Left ventricle myocardium inferior (tissue), 1 donor: ENCODE data around the gene AMOTL1. TPM values are rescaled to one million over a fixed set of nuclear protein-coding genes. Genes with fewer than 3 reads are reported as not detected.

ENCODE experiments used
- DNase-seq: peaks from one replicate; pipeline ENCODE4 v3.0.0-alpha.2; 2020
- H3K27ac ChIP-seq: fragments of 200-600 bp; replicated peaks from 2 replicates; pipeline ENCODE4 v1.8.0; 2021
- H3K27me3 ChIP-seq: fragments of 200-600 bp; 2 replicates; pipeline ENCODE4 v1.8.0; 2021; ENCODE audit warnings: low read depth
- H3K36me3 ChIP-seq: fragments of 200-600 bp; 2 replicates; pipeline ENCODE4 v1.8.0; 2021
- H3K4me1 ChIP-seq: fragments of 200-600 bp; 2 replicates; pipeline ENCODE4 v1.8.0; 2021
- H3K4me3 ChIP-seq: fragments of 200-600 bp; 2 replicates; pipeline ENCODE4 v1.8.0; 2021; ENCODE audit warnings: mild to moderate bottlenecking, moderate library complexity
- H3K9me3 ChIP-seq: fragments of 200-600 bp; replicated peaks from 2 replicates; pipeline ENCODE4 v1.8.0; 2021
- CTCF ChIP-seq: fragments of 200-600 bp; IDR thresholded peaks from 2 replicates; pipeline ENCODE4 v1.8.0; 2021; ENCODE audit warnings: antibody characterized with exemption, mild to moderate bottlenecking, borderline replicate concordance
- intact Hi-C: fragments of 100-400 bp; cut with micrococcal nuclease; formaldehyde crosslinking; loops from one replicate; pipeline ENCODE4 v1.11.0; 2022
- total RNA-seq: library from RNA; stranded (reverse); fragmentation: NEBNext Ultra II Directional; extraction: Animal tissue kit (Norgen Biotek cat#: 25700); gene quantifications from one replicate; pipeline ENCODE4 v1.2.1, GENCODE V29; 2021
- donor health status: DM: no; HTN: yes; CAD: no; lungs with severe emphysema.

Gene AMOTL1
- total RNA-seq, 1 donor from 2014 or later, result 61.1 TPM

GRCh38 chr11:94814272-94814976 lies 46.3 kb downstream of the AMOTL1 start:
- Histone ChIP-seq H3K27ac (peak overlapping the region; percentile 48), H3K4me1 (peaks cover 12% of the 10 kb centered on the region)
- DNase-seq, result no peak

DNA sequence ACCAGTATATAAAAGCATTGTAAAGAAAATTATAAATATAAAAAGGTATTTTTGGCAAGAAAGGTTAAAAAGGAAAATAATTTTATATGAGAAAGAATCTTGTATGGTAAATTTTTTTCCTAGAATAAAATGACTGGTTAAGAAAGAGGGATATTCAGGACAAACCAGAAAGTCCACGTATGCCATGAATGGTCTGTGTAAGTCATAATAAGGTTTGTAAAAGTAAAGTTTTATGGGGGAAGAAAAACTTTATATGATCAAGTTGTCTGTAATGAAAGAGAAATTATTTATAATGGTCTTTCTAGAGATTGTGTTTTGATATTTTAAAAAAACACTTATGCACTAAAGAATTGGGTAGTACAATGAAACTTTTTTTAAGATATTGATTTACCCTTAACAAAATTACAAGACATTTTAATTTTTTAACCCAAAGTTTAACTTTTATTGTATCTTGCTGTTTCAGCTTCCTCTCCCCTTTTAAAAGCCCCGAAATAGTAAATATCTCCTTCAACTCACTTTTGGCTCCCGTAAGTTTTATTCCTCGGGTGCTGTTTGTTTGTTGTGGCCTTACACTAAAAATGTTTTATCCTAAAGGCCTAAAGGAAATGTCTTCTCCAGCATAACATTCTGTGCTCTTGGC lies 47.7 kb downstream of the AMOTL1 start:
- intact Hi-C loops, result no loop called here
- Histone ChIP-seq H3K27ac (no peak overlapping the region), H3K36me3 (peaks cover 32% of the 10 kb centered on the region), H3K4me3 (no peak overlapping the region), H3K9me3 (peaks cover 7% of the 10 kb centered on the region), H3K4me1 (peaks cover 6% of the 10 kb centered on the region), H3K27me3 (no peaks in the 10 kb centered on the region)
- DNase-seq, result no peak
- TF ChIP-seq CTCF, result no peak

More at GRCh38 chr11:94814272-94814976, 46.3 kb downstream of the AMOTL1 start:
- Histone ChIP-seq H3K36me3 (peaks cover 22% of the 10 kb centered on the region), H3K4me3 (no peak overlapping the region), H3K9me3 (peaks cover 7% of the 10 kb centered on the region), H3K27me3 (no peaks in the 10 kb centered on the region)
- TF ChIP-seq CTCF, result no peak
- intact Hi-C loops, result no loop called here

GRCh38 chr11:94820480-94820879 lies 52.3 kb downstream of the AMOTL1 start:
- Histone ChIP-seq H3K27ac (no peak overlapping the region), H3K36me3 (peaks cover 60% of the 10 kb centered on the region), H3K27me3 (no peaks in the 10 kb centered on the region), H3K9me3 (peaks cover 6% of the 10 kb centered on the region), H3K4me1 (peaks cover 12% of the 10 kb centered on the region), H3K4me3 (no peak overlapping the region)
- TF ChIP-seq CTCF, result no peak
- intact Hi-C loops, result no loop called here
- no peak for DNase-seq

DNA sequence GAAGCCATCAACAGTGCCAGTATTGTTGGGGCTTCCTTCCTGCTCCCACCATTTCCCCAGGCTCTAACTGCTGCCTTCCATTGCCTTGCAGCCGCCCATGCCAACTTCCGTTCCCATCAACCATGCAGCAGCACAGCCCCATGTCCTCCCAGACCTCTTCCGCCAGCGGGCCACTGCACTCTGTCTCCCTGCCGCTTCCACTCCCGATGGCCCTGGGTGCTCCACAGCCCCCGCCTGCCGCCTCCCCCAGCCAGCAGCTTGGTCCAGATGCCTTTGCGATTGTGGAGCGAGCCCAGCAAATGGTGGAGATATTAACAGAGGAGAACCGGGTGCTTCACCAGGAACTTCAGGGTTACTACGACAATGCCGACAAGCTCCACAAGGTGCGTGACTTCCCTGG lies 53.3 kb downstream of the AMOTL1 start:
- H3K4me3 ChIP-seq, result no peak overlapping the region
- H3K4me1 ChIP-seq, result peaks cover 16% of the 10 kb centered on the region
- no peak for DNase-seq
- peaks cover 65% of the 10 kb centered on the region for H3K36me3 ChIP-seq
- no peak for TF ChIP-seq CTCF
- no peak overlapping the region for H3K27ac ChIP-seq
- intact Hi-C loops, result no loop called here
- no peaks in the 10 kb centered on the region for H3K9me3 ChIP-seq
- no peaks in the 10 kb centered on the region for H3K27me3 ChIP-seq

GRCh38 chr11:94822080-94822479 lies 53.9 kb downstream of the AMOTL1 start:
- Histone ChIP-seq H3K36me3 (peaks cover 72% of the 10 kb centered on the region), H3K27ac (no peak overlapping the region), H3K27me3 (no peaks in the 10 kb centered on the region), H3K4me3 (no peak overlapping the region), H3K9me3 (no peaks in the 10 kb centered on the region), H3K4me1 (peaks cover 16% of the 10 kb centered on the region)
- intact Hi-C loops, result no loop called here
- no peak for DNase-seq
- no peak for TF ChIP-seq CTCF
